SU-DHL-6 (cell line): ENCODE measurements around the gene PHF10.

Experiments used
- CTCF ChIP-seq: fragments of 200-600 bp; sonication (generic); IDR thresholded peaks from one replicate; pipeline ENCODE4 v1.5.1; 2017; ENCODE audit warnings: antibody characterized with exemption, mild to moderate bottlenecking, low read length, moderate library complexity; ENCODE audit not compliant: insufficient read depth, poor library complexity, severe bottlenecking
- EZH2phosphoT487 ChIP-seq: fragments of 200-600 bp; sonication (generic), shearing (Covaris generic); conservative IDR thresholded peaks from 2 replicates; pipeline ENCODE4 v1.6.1; 2018; ENCODE audit warnings: mild to moderate bottlenecking, antibody characterized with exemption, low read length, moderate library complexity, mixed read lengths

- TF ChIP-seq EZH2phosphoT487 (no peak), CTCF (no peak)
These were observed 60.1 kb downstream of the PHF10 start for GRCh38 chr6:169664227-169664626.
